Astrocyte (in vitro differentiated cells and primary cell): ENCODE data around the gene C2CD4C.
"Not testable (repeated sequence)": the region's sequence is repeated elsewhere in the genome, so short reads cannot be mapped to it uniquely, and the experiment has no call there.

Experiments used
- CTCF ChIP-seq: IDR thresholded peaks from 2 replicates; pipeline ENCODE4 v1.5.1; 2011; ENCODE audit warnings: low read depth, mild to moderate bottlenecking, inconsistent platforms, low read length, moderate library complexity; ENCODE audit not compliant: insufficient read depth
- EZH2 ChIP-seq: IDR thresholded peaks from 2 replicates; pipeline ENCODE4 v1.6.1; 2012; ENCODE audit warnings: mild to moderate bottlenecking, low read length, inconsistent platforms; ENCODE audit not compliant: insufficient read depth

GRCh38 chr19:386189-386588 lies 22.8 kb downstream of the C2CD4C start:
- not testable (repeated sequence) for TF ChIP-seq CTCF, EZH2
